ENCODE measurements around the gene PGK1.

DNA sequence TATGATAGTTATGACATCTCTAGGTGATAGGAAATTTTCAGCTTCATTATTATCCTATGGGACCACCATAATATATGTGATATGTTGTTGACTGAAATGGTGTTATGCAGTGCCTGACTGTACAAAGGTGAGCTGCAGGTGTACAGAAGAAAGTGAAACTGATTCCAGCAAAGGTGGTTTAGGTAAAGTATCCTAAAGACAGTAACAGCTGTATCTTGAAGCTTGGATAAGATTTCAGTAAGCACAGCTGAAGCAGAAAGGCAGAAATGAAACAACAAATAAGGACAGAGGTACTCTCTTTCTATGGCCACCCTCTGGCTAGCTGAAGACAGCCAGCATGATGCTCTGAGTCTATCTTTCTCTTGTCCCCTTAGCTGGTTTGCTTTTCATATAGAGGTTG is 30.0 kb upstream of the PGK1 start:
- TF ChIP-seq, protein P1, sequence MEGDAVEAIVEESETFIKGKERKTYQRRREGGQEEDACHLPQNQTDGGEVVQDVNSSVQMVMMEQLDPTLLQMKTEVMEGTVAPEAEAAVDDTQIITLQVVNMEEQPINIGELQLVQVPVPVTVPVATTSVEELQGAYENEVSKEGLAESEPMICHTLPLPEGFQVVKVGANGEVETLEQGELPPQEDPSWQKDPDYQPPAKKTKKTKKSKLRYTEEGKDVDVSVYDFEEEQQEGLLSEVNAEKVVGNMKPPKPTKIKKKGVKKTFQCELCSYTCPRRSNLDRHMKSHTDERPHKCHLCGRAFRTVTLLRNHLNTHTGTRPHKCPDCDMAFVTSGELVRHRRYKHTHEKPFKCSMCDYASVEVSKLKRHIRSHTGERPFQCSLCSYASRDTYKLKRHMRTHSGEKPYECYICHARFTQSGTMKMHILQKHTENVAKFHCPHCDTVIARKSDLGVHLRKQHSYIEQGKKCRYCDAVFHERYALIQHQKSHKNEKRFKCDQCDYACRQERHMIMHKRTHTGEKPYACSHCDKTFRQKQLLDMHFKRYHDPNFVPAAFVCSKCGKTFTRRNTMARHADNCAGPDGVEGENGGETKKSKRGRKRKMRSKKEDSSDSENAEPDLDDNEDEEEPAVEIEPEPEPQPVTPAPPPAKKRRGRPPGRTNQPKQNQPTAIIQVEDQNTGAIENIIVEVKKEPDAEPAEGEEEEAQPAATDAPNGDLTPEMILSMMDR (IDR thresholded peaks at IDR 0.05) = no peak
- TF ChIP-seq POLR2A (IDR thresholded peaks at IDR 0.05) (no peak), POLR2AphosphoS5 (IDR thresholded peaks at IDR 0.05) (no peak)

Measured in breast epithelium (tissue), 3 donors.